HCT116 (cell line): Measurements from ENCODE around the gene TRIM9. TPM values are rescaled to one million over a fixed set of nuclear protein-coding genes. Genes with fewer than 3 reads are reported as not detected.

Experiments used
- ATAC-seq: fragments of 200-7000 bp; cut with Tn5 transposase; 2 replicates; pipeline ENCODE4 v1.9.1; 2020; ENCODE audit warnings: mild to moderate bottlenecking, moderate library complexity
- BruUV-seq: library from RNA; stranded (reverse); fragments of 400-500 nt; replicated peaks from 2 replicates; lab custom pipeline; 2021; lab: Mats Ljungman, UMichigan
- CTCF ChIA-PET: fragments of 300-600 bp; sonication (Branson Sonifier 250); formaldehyde crosslinking; loops from one replicate; lab custom pipeline; 2021; ENCODE audit warnings: antibody characterized with exemption; lab: Charles Lee
- POLR2A ChIA-PET: fragments of 300-600, 350-600 bp; sonication (Branson Sonifier 250); formaldehyde crosslinking; loops from one replicate; lab custom pipeline; 2021; ENCODE audit warnings: antibody characterized with exemption; lab: Charles Lee
- RAD21 ChIA-PET, 2 experiments: fragments of 300-600 bp; sonication (Branson Sonifier 250); formaldehyde crosslinking; loops; one replicate each; lab custom pipeline; 2023; ENCODE audit warnings: low total read pairs in 2 of 2; ENCODE audit not compliant: uncharacterized antibody in 2 of 2, unreplicated experiment in 2 of 2, low non-redundant PET in 1 of 2; lab: Charles Lee
- DNase-seq: peaks from one replicate; pipeline ENCODE4 v3.0.0-alpha.2; 2010; ENCODE audit warnings: low read depth, low spot score
- H2AFZ ChIP-seq: fragments of 200-600 bp; shearing (Covaris generic), sonication (generic); 2 replicates; pipeline ENCODE4 v1.6.1; 2017; ENCODE audit warnings: low read depth, mixed run types, mixed read lengths, antibody characterized with exemption, low read length; ENCODE audit not compliant: poor library complexity, severe bottlenecking
- H3K27ac ChIP-seq: 2 replicates; pipeline ENCODE4 v1.5.1; 2012; ENCODE audit warnings: low read depth, low read length
- H3K27me3 ChIP-seq: fragments of 200-600 bp; sonication (generic); 2 replicates; pipeline ENCODE4 v1.6.1; 2016; ENCODE audit warnings: mixed run types, low read length, mixed read lengths; ENCODE audit not compliant: insufficient read depth
- H3K36me3 ChIP-seq, 2 experiments: fragments of 200-500 bp in 1 of 2; fragments of 200-600 bp in 1 of 2; sonication (Bioruptor generic) in 1 of 2; sonication (generic) in 1 of 2; 2 replicates each; pipeline versions ENCODE4 v1.5.1 to v1.6.1; 2014 to 2016; ENCODE audit warnings: low read length in 2 of 2, inconsistent platforms in 1 of 2, mixed read lengths in 1 of 2, mixed run types in 1 of 2; ENCODE audit not compliant: insufficient read depth in 2 of 2, control insufficient read depth in 1 of 2
- H3K4me1 ChIP-seq, 2 experiments: fragments of 200-600 bp in 1 of 2; sonication (generic) in 1 of 2; 2 replicates each; pipeline versions ENCODE4 v1.5.1 to v1.6.1; 2012 to 2017; ENCODE audit warnings: low read length in 2 of 2, inconsistent platforms in 1 of 2, mild to moderate bottlenecking in 1 of 2, mixed read lengths in 1 of 2, mixed run types in 1 of 2, moderate library complexity in 1 of 2; ENCODE audit not compliant: insufficient read depth in 2 of 2, control insufficient read depth in 1 of 2
- H3K4me2 ChIP-seq: fragments of 200-600 bp; sonication (generic); 2 replicates; pipeline ENCODE4 v1.6.1; 2017; ENCODE audit warnings: mixed run types, low read length, mixed read lengths
- H3K4me3 ChIP-seq, 2 experiments: fragments of 200-600 bp in 1 of 2; sonication (generic) in 1 of 2; replicated peaks in 1 of 2; 2 replicates each; pipeline ENCODE4 v1.5.1; 2011 to 2016; ENCODE audit warnings: low read length in 2 of 2, control low read depth in 1 of 2, low read depth in 1 of 2, mild to moderate bottlenecking in 1 of 2, mixed read lengths in 1 of 2, mixed run types in 1 of 2
- H3K79me2 ChIP-seq: fragments of 200-600 bp; sonication (generic); 2 replicates; pipeline ENCODE4 v1.6.1; 2017; ENCODE audit warnings: mild to moderate bottlenecking, mixed run types, low read length, moderate library complexity, mixed read lengths; ENCODE audit not compliant: insufficient read depth
- H3K9ac ChIP-seq: fragments of 200-600 bp; sonication (generic); 2 replicates; pipeline ENCODE4 v1.6.1; 2016; ENCODE audit warnings: low read length, mixed read lengths
- H3K9me2 ChIP-seq: fragments of 200-600 bp; sonication (generic), shearing (Covaris generic); 2 replicates; pipeline ENCODE4 v1.6.1; 2017; ENCODE audit warnings: mixed run types, mild to moderate bottlenecking, moderate library complexity; ENCODE audit not compliant: insufficient read depth
- H3K9me3 ChIP-seq, 2 experiments: fragments of 200-500 bp in 1 of 2; fragments of 200-600 bp in 1 of 2; sonication (Bioruptor generic) in 1 of 2; sonication (generic) in 1 of 2; 2 replicates each; pipeline ENCODE4 v1.6.1; 2014 to 2017; ENCODE audit warnings: low read length in 2 of 2, mixed read lengths in 2 of 2, inconsistent platforms in 1 of 2, low read depth in 1 of 2, mild to moderate bottlenecking in 1 of 2, mixed run types in 1 of 2, moderate library complexity in 1 of 2; ENCODE audit not compliant: control insufficient read depth in 1 of 2, insufficient read depth in 1 of 2
- H4K20me1 ChIP-seq: fragments of 200-600 bp; sonication (generic), shearing (Covaris generic); 2 replicates; pipeline ENCODE4 v1.6.1; 2017; ENCODE audit warnings: mixed run types, mild to moderate bottlenecking, moderate library complexity; ENCODE audit not compliant: insufficient read depth
- ATF3 ChIP-seq: IDR thresholded peaks from 2 replicates; pipeline ENCODE4 v1.6.1; 2012
- EZH2 ChIP-seq: fragments of 200-600 bp; sonication (generic); IDR thresholded peaks from 2 replicates; pipeline ENCODE4 v1.6.1; 2017; ENCODE audit warnings: antibody characterized with exemption, mixed run types
- EZH2phosphoT487 ChIP-seq: fragments of 200-600 bp; IDR thresholded peaks from 2 replicates; pipeline ENCODE4 v1.6.1; 2018; ENCODE audit warnings: antibody characterized with exemption, borderline replicate concordance
- MAX ChIP-seq: IDR thresholded peaks from 2 replicates; pipeline ENCODE4 v1.6.1; 2012
- POLR2A ChIP-seq: IDR thresholded peaks from 2 replicates; pipeline ENCODE4 v1.7.0; 2011; ENCODE audit warnings: borderline replicate concordance; ENCODE audit not compliant: insufficient read depth, insufficient read length; ENCODE audit errors: extremely low read depth
- POLR2AphosphoS5 ChIP-seq: IDR thresholded peaks from 2 replicates; pipeline ENCODE4 v1.6.1; 2011; ENCODE audit warnings: mild to moderate bottlenecking, low read depth, low read length, moderate library complexity
- RAD21 ChIP-seq: IDR thresholded peaks from 2 replicates; pipeline ENCODE4 v1.6.1; 2012; ENCODE audit warnings: low read depth, mild to moderate bottlenecking
- REST ChIP-seq: IDR thresholded peaks from 2 replicates; pipeline ENCODE4 v1.6.1; 2012; ENCODE audit warnings: low read depth
- SP1 ChIP-seq: IDR thresholded peaks from 2 replicates; pipeline ENCODE4 v1.6.1; 2012; ENCODE audit warnings: low read depth
- SRF ChIP-seq: IDR thresholded peaks from 2 replicates; pipeline ENCODE4 v1.6.1; 2012; ENCODE audit warnings: low read depth
- TCF7L2 ChIP-seq: IDR thresholded peaks from 2 replicates; pipeline ENCODE4 v1.7.0; 2011; ENCODE audit warnings: borderline replicate concordance, inconsistent platforms; ENCODE audit not compliant: insufficient read depth, insufficient read length; ENCODE audit errors: extremely low read depth
- intact Hi-C: fragments of 100-400 bp; cut with micrococcal nuclease; formaldehyde crosslinking; loops from 2 replicates; pipeline ENCODE4 v1.10.0; 2022
- total RNA-seq: library from RNA; stranded (reverse); gene quantifications from one replicate; pipeline ENCODE4 v1.2.1, GENCODE V29; 2021; ENCODE audit not compliant: unreplicated experiment

The TRIM9 gene
- total RNA-seq, 1 experiment from 2014 or later = 4.6 TPM

- no peaks in the 10 kb centered on the region for H3K9me3 ChIP-seq
- ATAC-seq = no peak
- TF ChIP-seq TCF7L2 (no peak), ATF3 (no peak), EZH2phosphoT487 (no peak), REST (no peak), EZH2 (no peak), POLR2AphosphoS5 (no peak), SRF (no peak), RAD21 (no peak), SP1 (no peak), POLR2A (no peak), MAX (no peak)
- TF ChIP-seq, all 23 proteins: peak for 0
- no peak overlapping the region for H3K4me3 ChIP-seq
- no peaks in the 10 kb centered on the region for H4K20me1 ChIP-seq
- intact Hi-C loops = no loop called here
- no peaks in the 10 kb centered on the region for H3K27me3 ChIP-seq
- no peak overlapping the region for H3K9ac ChIP-seq
- CTCF ChIA-PET = no interaction called here
- no peaks in the 10 kb centered on the region for H3K4me1 ChIP-seq
- no peak overlapping the region for H3K27ac ChIP-seq
- DNase-seq = no peak
- H3K9me2 ChIP-seq = no peaks in the 10 kb centered on the region
- no peaks in the 10 kb centered on the region for H3K36me3 ChIP-seq
- no peak overlapping the region for H2AFZ ChIP-seq
- H3K79me2 ChIP-seq = no peaks in the 10 kb centered on the region
- POLR2A ChIA-PET = no interaction called here
- RAD21 ChIA-PET = no interaction called here
- no TSS peak for BruUV-seq
- no peak overlapping the region for H3K4me2 ChIP-seq
These were observed 82.8 kb downstream of the TRIM9 start for GRCh38 chr14:51012055-51012454.
